Body of pancreas (tissue), 4 donors: ENCODE measurements around the gene IER5L.
"Not testable (repeated sequence)": the region's sequence is repeated elsewhere in the genome, so short reads cannot be mapped to it uniquely, and the experiment has no call there.

Source experiments
- POLR2A ChIP-seq, 3 donors: fragments of 450-650 bp; IDR thresholded peaks; one replicate each; pipeline ENCODE4 v1.6.1; 2016; ENCODE audit warnings: antibody characterized with exemption in 3 of 3, mild to moderate bottlenecking in 2 of 3
- TF ChIP-seq, protein P1 (sequence below), 7 experiments: fragments of 450-650 bp in 4 of 7; fragments of 200-600 bp in 3 of 7; sonication (generic) in 3 of 7; IDR thresholded peaks; one replicate each; pipeline ENCODE4 v1.5.1; 2016 to 2019; ENCODE audit warnings: antibody characterized with exemption in 7 of 7

DNA sequence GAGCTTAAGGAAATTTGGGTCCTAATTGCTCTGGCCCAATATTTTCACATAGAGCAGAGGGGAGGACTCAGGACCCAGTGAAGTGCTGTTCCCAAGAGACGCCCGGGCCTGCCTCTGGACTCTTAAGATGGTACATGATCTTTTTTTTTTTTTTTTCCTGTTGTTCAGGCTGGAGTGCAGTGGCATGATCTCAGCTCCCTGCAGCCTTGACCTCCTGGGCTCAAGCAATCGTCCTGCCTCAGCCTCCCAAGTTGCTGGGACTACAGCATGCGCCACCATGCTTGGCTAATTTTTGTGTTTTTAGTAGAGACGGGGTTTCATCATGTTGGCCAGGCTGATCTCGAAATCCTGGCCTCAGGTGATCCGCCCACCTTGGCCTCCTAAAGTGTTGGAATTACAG is 47.8 kb downstream of the IER5L start:
- TF ChIP-seq, protein P1, sequence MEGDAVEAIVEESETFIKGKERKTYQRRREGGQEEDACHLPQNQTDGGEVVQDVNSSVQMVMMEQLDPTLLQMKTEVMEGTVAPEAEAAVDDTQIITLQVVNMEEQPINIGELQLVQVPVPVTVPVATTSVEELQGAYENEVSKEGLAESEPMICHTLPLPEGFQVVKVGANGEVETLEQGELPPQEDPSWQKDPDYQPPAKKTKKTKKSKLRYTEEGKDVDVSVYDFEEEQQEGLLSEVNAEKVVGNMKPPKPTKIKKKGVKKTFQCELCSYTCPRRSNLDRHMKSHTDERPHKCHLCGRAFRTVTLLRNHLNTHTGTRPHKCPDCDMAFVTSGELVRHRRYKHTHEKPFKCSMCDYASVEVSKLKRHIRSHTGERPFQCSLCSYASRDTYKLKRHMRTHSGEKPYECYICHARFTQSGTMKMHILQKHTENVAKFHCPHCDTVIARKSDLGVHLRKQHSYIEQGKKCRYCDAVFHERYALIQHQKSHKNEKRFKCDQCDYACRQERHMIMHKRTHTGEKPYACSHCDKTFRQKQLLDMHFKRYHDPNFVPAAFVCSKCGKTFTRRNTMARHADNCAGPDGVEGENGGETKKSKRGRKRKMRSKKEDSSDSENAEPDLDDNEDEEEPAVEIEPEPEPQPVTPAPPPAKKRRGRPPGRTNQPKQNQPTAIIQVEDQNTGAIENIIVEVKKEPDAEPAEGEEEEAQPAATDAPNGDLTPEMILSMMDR (IDR thresholded peaks at IDR 0.05): not testable (repeated sequence)
- TF ChIP-seq POLR2A (IDR thresholded peaks at IDR 0.05): not testable (repeated sequence)
